Measurements from ENCODE around the gene SLC26A2.

GRCh38 chr5:149939546-149939945 lies 21.0 kb upstream of the SLC26A2 start:
- TF ChIP-seq CTCF (IDR thresholded peaks at IDR 0.05) = no peak
- TF ChIP-seq POLR2A (IDR thresholded peaks at IDR 0.05) = no peak

Data from heart left ventricle (tissue), 13 donors.